ENCODE results near the gene SLC41A2. TPM values are rescaled to one million over a fixed set of nuclear protein-coding genes. Genes with fewer than 3 reads are reported as not detected.

Gene SLC41A2
- total RNA-seq, 1 experiment from 2014 or later, result 3.8 TPM

DNA sequence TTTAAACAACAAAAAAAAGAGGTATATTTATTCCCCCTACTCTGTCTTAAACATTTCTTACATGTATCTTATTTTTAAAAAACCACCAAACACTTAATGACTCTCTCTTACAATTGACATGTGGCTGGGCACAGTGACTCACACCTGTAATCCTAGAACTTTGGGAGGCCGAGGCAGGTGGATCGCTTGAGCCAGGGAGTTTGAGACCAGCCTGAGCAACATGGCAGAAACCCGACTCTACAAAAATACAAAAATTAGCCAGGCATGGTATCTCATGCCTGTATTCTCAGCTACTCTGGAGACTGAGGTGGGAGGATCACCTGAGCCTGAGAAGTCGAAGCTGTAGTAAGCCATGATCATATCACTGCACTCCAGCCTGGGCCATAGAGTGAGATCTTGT, 16.0 kb downstream of the SLC41A2 start (continued):
- TF ChIP-seq, protein P1, sequence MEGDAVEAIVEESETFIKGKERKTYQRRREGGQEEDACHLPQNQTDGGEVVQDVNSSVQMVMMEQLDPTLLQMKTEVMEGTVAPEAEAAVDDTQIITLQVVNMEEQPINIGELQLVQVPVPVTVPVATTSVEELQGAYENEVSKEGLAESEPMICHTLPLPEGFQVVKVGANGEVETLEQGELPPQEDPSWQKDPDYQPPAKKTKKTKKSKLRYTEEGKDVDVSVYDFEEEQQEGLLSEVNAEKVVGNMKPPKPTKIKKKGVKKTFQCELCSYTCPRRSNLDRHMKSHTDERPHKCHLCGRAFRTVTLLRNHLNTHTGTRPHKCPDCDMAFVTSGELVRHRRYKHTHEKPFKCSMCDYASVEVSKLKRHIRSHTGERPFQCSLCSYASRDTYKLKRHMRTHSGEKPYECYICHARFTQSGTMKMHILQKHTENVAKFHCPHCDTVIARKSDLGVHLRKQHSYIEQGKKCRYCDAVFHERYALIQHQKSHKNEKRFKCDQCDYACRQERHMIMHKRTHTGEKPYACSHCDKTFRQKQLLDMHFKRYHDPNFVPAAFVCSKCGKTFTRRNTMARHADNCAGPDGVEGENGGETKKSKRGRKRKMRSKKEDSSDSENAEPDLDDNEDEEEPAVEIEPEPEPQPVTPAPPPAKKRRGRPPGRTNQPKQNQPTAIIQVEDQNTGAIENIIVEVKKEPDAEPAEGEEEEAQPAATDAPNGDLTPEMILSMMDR (IDR thresholded peaks at IDR 0.05), result no peak
- TF ChIP-seq NFYB (CRISPR knock-in tag; conservative IDR thresholded peaks at IDR 0.05; ENCODE audit: low read depth), result no peak
- no peak for TF ChIP-seq TP53 (CRISPR knock-in tag; IDR thresholded peaks at IDR 0.05)
- no peak for TF ChIP-seq NFE2L1 (CRISPR knock-in tag; IDR thresholded peaks at IDR 0.05)
- TF ChIP-seq, protein P2, sequence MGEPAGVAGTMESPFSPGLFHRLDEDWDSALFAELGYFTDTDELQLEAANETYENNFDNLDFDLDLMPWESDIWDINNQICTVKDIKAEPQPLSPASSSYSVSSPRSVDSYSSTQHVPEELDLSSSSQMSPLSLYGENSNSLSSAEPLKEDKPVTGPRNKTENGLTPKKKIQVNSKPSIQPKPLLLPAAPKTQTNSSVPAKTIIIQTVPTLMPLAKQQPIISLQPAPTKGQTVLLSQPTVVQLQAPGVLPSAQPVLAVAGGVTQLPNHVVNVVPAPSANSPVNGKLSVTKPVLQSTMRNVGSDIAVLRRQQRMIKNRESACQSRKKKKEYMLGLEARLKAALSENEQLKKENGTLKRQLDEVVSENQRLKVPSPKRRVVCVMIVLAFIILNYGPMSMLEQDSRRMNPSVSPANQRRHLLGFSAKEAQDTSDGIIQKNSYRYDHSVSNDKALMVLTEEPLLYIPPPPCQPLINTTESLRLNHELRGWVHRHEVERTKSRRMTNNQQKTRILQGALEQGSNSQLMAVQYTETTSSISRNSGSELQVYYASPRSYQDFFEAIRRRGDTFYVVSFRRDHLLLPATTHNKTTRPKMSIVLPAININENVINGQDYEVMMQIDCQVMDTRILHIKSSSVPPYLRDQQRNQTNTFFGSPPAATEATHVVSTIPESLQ (CRISPR knock-in tag; IDR thresholded peaks at IDR 0.05), result no peak

- Mint-ChIP-seq H3K4me3 (no peak overlapping the region), H3K27ac (no peak overlapping the region), H3K4me1 (no peaks in the 10 kb centered on the region), H3K36me3 (peaks cover 20% of the 10 kb centered on the region), H3K9me3 (peaks cover 23% of the 10 kb centered on the region), H3K27me3 (ENCODE audit: low read depth) (peaks cover 5% of the 10 kb centered on the region)
- POLR2A ChIA-PET, result no interaction called here
- CTCF ChIA-PET, result interaction anchor here (0.9 kb wide), 1 partner anchor 208 kb away, joined by 3 read pairs; no protein-coding TSS in a partner anchor
- TF ChIP-seq NFYB (CRISPR knock-in tag; conservative IDR thresholded peaks at IDR 0.05; ENCODE audit: low read depth) (no peak), ZNF121 (CRISPR knock-in tag; IDR thresholded peaks at IDR 0.05) (no peak), NR1H2 (CRISPR knock-in tag; IDR thresholded peaks at IDR 0.05) (no peak), E2F1 (CRISPR knock-in tag; IDR thresholded peaks at IDR 0.05) (no peak), FOXP1 (CRISPR knock-in tag; IDR thresholded peaks at IDR 0.05; ENCODE audit: borderline replicate concordance) (no peak), ERG (CRISPR knock-in tag; IDR thresholded peaks at IDR 0.05) (no peak), TP53 (CRISPR knock-in tag; IDR thresholded peaks at IDR 0.05) (no peak), IRF1 (CRISPR knock-in tag; IDR thresholded peaks at IDR 0.05) (no peak), ZBTB21 (CRISPR knock-in tag; IDR thresholded peaks at IDR 0.05; ENCODE audit: borderline replicate concordance) (no peak), JAZF1 (CRISPR knock-in tag; IDR thresholded peaks at IDR 0.05) (no peak), ZNF232 (CRISPR knock-in tag; IDR thresholded peaks at IDR 0.05) (no peak), PRDM15 (CRISPR knock-in tag; IDR thresholded peaks at IDR 0.05) (no peak), ZNF219 (CRISPR knock-in tag; IDR thresholded peaks at IDR 0.05; ENCODE audit: borderline replicate concordance) (no peak), NFATC4 (CRISPR knock-in tag; IDR thresholded peaks at IDR 0.05) (no peak), EMX1 (CRISPR knock-in tag; IDR thresholded peaks at IDR 0.05) (no peak)
- TF ChIP-seq, protein P3, sequence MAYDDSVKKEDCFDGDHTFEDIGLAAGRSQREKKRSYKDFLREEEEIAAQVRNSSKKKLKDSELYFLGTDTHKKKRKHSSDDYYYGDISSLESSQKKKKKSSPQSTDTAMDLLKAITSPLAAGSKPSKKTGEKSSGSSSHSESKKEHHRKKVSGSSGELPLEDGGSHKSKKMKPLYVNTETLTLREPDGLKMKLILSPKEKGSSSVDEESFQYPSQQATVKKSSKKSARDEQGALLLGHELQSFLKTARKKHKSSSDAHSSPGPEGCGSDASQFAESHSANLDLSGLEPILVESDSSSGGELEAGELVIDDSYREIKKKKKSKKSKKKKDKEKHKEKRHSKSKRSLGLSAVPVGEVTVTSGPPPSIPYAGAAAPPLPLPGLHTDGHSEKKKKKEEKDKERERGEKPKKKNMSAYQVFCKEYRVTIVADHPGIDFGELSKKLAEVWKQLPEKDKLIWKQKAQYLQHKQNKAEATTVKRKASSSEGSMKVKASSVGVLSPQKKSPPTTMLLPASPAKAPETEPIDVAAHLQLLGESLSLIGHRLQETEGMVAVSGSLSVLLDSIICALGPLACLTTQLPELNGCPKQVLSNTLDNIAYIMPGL (CRISPR knock-in tag; IDR thresholded peaks at IDR 0.05), result no peak
- TF ChIP-seq, protein P4, sequence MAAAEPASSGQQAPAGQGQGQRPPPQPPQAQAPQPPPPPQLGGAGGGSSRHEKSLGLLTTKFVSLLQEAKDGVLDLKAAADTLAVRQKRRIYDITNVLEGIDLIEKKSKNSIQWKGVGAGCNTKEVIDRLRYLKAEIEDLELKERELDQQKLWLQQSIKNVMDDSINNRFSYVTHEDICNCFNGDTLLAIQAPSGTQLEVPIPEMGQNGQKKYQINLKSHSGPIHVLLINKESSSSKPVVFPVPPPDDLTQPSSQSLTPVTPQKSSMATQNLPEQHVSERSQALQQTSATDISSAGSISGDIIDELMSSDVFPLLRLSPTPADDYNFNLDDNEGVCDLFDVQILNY (CRISPR knock-in tag; IDR thresholded peaks at IDR 0.05), result no peak
- TF ChIP-seq, protein P5, sequence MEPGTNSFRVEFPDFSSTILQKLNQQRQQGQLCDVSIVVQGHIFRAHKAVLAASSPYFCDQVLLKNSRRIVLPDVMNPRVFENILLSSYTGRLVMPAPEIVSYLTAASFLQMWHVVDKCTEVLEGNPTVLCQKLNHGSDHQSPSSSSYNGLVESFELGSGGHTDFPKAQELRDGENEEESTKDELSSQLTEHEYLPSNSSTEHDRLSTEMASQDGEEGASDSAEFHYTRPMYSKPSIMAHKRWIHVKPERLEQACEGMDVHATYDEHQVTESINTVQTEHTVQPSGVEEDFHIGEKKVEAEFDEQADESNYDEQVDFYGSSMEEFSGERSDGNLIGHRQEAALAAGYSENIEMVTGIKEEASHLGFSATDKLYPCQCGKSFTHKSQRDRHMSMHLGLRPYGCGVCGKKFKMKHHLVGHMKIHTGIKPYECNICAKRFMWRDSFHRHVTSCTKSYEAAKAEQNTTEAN (CRISPR knock-in tag; IDR thresholded peaks at IDR 0.05), result no peak
- DNase-seq (ENCODE audit: low spot score) (no peak), ATAC-seq (no peak)
Observed at GRCh38 chr12:104941454-104941853, 16.6 kb downstream of the SLC41A2 start.
